ENCODE data around the gene MYO1D.

Gene MYO1D

GRCh38 chr17:32504166-32504990 lies 372.5 kb downstream of the MYO1D start:
- H3K4me3 ChIP-seq (ENCODE audit: low read length), result no peak overlapping the region
- peak; percentile 32 for DNase-seq (ENCODE audit: low read depth)
- no peak for TF ChIP-seq CTCF (IDR thresholded peaks at IDR 0.05; ENCODE audit: insufficient read depth, low read depth, low read length, missing control alignments)

GRCh38 chr17:32503251-32504165 lies 373.4 kb downstream of the MYO1D start:
- TF ChIP-seq CTCF (IDR thresholded peaks at IDR 0.05; ENCODE audit: insufficient read depth, low read depth, low read length, missing control alignments), result no peak
- no peak overlapping the region for H3K4me3 ChIP-seq (ENCODE audit: low read length)
- DNase-seq (ENCODE audit: low read depth), result peak; percentile 75

- no peak for DNase-seq (ENCODE audit: low read depth)
- no peak overlapping the region for H3K4me3 ChIP-seq (ENCODE audit: low read length)
- TF ChIP-seq CTCF (IDR thresholded peaks at IDR 0.05; ENCODE audit: insufficient read depth, low read depth, low read length, missing control alignments), result no peak
These were observed 374.2 kb downstream of the MYO1D start for GRCh38 chr17:32502710-32503109.

- DNase-seq (ENCODE audit: low read depth), result no peak
- H3K4me3 ChIP-seq (ENCODE audit: low read length), result no peak overlapping the region
- no peak for TF ChIP-seq CTCF (IDR thresholded peaks at IDR 0.05; ENCODE audit: insufficient read depth, low read depth, low read length, missing control alignments)
These were observed 374.9 kb downstream of the MYO1D start for GRCh38 chr17:32502013-32502412.

- TF ChIP-seq CTCF (IDR thresholded peaks at IDR 0.05; ENCODE audit: insufficient read depth, low read depth, low read length, missing control alignments), result no peak
- DNase-seq (ENCODE audit: low read depth), result no peak
- no peak overlapping the region for H3K4me3 ChIP-seq (ENCODE audit: low read length)
These were observed 378.5 kb downstream of the MYO1D start for GRCh38 chr17:32498391-32498790.

- TF ChIP-seq CTCF (IDR thresholded peaks at IDR 0.05; ENCODE audit: insufficient read depth, low read depth, low read length, missing control alignments), result peak; percentile 22
- H3K4me3 ChIP-seq (ENCODE audit: low read length), result no peak overlapping the region
- DNase-seq (ENCODE audit: low read depth), result peak; percentile 52
These were observed 379.3 kb downstream of the MYO1D start for GRCh38 chr17:32497431-32498205.

All from epithelial cell of esophagus (primary cell).